ENCODE data around the gene TSPAN18. TPM values are rescaled to one million over a fixed set of nuclear protein-coding genes. Genes with fewer than 3 reads are reported as not detected.

The TSPAN18 gene
- total and polyA plus RNA-seq, 2 experiments from 2014 or later, result 6.0 to 10.6 TPM

DNA sequence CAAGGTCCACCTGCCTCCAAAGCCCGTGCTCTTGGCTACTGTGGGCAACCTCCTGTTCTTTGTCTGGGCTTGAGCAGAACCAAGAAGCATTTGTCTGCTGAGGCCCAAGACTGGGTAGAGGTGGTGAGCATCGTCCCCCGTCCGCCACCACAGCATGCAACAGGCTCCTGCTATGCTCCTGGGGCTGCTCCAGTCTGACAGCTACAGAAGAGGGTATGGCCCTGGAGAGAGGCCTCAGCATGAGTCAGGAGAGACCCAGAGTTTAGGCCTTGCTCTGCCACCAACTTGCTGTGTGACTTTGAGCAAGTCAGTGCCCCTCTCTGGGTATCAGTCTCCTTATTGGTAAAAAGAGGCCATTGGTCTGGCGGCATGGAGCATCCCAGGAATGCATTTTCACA lies 132.8 kb downstream of the TSPAN18 start:
- Histone ChIP-seq H4K20me1 (replicated peaks; ENCODE audit: insufficient read depth) (no peaks in the 10 kb centered on the region), H3K79me2 (replicated peaks; ENCODE audit: insufficient read depth) (no peaks in the 10 kb centered on the region), H2AFZ (no peak overlapping the region), H3K36me3 (ENCODE audit: insufficient read depth) (no peaks in the 10 kb centered on the region), H3K9me2 (ENCODE audit: insufficient read depth) (no peaks in the 10 kb centered on the region), H3K4me1 (ENCODE audit: insufficient read depth) (peaks cover 25% of the 10 kb centered on the region), H3F3A (replicated peaks; ENCODE audit: low read depth) (no peaks in the 10 kb centered on the region), H3K4me3 (no peak overlapping the region), H3K4me2 (peak overlapping the region; percentile 50; the same call in 1 of the 2 replicates), H3K27me3 (ENCODE audit: insufficient read depth) (no peaks in the 10 kb centered on the region), H3K27ac (ENCODE audit: low read depth) (peak overlapping the region; percentile 50; the same call in 1 of the 2 replicates)
- peaks cover 10% of the 10 kb centered on the region for H3K27me3 Mint-ChIP-seq (ENCODE audit: insufficient read depth, low read depth, poor library complexity)
- no peak overlapping the region for H3K4me3 Mint-ChIP-seq
- H3K27ac Mint-ChIP-seq, result peak overlapping the region; percentile 42; the same call in 1 of the 2 replicates
- no peaks in the 10 kb centered on the region for H3K9me3 Mint-ChIP-seq
- DNase-seq (ENCODE audit: low spot score), result no peak
- no peaks in the 10 kb centered on the region; the same call in 2 of the 3 replicates for H3K36me3 Mint-ChIP-seq (ENCODE audit: low read depth)
- H3K4me1 Mint-ChIP-seq, result peaks cover 62% of the 10 kb centered on the region
- no peak for TF ChIP-seq POLR2AphosphoS5 (IDR thresholded peaks at IDR 0.05; ENCODE audit: low read depth)
- TF ChIP-seq NANOG (IDR thresholded peaks at IDR 0.05; ENCODE audit: borderline replicate concordance), result no peak
- TF ChIP-seq STAT1 (IDR thresholded peaks at IDR 0.05; ENCODE audit: unreplicated experiment), result no peak
- TF ChIP-seq, protein P1, sequence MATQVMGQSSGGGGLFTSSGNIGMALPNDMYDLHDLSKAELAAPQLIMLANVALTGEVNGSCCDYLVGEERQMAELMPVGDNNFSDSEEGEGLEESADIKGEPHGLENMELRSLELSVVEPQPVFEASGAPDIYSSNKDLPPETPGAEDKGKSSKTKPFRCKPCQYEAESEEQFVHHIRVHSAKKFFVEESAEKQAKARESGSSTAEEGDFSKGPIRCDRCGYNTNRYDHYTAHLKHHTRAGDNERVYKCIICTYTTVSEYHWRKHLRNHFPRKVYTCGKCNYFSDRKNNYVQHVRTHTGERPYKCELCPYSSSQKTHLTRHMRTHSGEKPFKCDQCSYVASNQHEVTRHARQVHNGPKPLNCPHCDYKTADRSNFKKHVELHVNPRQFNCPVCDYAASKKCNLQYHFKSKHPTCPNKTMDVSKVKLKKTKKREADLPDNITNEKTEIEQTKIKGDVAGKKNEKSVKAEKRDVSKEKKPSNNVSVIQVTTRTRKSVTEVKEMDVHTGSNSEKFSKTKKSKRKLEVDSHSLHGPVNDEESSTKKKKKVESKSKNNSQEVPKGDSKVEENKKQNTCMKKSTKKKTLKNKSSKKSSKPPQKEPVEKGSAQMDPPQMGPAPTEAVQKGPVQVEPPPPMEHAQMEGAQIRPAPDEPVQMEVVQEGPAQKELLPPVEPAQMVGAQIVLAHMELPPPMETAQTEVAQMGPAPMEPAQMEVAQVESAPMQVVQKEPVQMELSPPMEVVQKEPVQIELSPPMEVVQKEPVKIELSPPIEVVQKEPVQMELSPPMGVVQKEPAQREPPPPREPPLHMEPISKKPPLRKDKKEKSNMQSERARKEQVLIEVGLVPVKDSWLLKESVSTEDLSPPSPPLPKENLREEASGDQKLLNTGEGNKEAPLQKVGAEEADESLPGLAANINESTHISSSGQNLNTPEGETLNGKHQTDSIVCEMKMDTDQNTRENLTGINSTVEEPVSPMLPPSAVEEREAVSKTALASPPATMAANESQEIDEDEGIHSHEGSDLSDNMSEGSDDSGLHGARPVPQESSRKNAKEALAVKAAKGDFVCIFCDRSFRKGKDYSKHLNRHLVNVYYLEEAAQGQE (IDR thresholded peaks at IDR 0.05; ENCODE audit: unreplicated experiment), result no peak
- no peak for TF ChIP-seq EZH2phosphoT487 (IDR thresholded peaks at IDR 0.05; ENCODE audit: unreplicated experiment)
- TF ChIP-seq ZNF114 (CRISPR knock-in tag; IDR thresholded peaks at IDR 0.05), result no peak
- TF ChIP-seq, protein P2, sequence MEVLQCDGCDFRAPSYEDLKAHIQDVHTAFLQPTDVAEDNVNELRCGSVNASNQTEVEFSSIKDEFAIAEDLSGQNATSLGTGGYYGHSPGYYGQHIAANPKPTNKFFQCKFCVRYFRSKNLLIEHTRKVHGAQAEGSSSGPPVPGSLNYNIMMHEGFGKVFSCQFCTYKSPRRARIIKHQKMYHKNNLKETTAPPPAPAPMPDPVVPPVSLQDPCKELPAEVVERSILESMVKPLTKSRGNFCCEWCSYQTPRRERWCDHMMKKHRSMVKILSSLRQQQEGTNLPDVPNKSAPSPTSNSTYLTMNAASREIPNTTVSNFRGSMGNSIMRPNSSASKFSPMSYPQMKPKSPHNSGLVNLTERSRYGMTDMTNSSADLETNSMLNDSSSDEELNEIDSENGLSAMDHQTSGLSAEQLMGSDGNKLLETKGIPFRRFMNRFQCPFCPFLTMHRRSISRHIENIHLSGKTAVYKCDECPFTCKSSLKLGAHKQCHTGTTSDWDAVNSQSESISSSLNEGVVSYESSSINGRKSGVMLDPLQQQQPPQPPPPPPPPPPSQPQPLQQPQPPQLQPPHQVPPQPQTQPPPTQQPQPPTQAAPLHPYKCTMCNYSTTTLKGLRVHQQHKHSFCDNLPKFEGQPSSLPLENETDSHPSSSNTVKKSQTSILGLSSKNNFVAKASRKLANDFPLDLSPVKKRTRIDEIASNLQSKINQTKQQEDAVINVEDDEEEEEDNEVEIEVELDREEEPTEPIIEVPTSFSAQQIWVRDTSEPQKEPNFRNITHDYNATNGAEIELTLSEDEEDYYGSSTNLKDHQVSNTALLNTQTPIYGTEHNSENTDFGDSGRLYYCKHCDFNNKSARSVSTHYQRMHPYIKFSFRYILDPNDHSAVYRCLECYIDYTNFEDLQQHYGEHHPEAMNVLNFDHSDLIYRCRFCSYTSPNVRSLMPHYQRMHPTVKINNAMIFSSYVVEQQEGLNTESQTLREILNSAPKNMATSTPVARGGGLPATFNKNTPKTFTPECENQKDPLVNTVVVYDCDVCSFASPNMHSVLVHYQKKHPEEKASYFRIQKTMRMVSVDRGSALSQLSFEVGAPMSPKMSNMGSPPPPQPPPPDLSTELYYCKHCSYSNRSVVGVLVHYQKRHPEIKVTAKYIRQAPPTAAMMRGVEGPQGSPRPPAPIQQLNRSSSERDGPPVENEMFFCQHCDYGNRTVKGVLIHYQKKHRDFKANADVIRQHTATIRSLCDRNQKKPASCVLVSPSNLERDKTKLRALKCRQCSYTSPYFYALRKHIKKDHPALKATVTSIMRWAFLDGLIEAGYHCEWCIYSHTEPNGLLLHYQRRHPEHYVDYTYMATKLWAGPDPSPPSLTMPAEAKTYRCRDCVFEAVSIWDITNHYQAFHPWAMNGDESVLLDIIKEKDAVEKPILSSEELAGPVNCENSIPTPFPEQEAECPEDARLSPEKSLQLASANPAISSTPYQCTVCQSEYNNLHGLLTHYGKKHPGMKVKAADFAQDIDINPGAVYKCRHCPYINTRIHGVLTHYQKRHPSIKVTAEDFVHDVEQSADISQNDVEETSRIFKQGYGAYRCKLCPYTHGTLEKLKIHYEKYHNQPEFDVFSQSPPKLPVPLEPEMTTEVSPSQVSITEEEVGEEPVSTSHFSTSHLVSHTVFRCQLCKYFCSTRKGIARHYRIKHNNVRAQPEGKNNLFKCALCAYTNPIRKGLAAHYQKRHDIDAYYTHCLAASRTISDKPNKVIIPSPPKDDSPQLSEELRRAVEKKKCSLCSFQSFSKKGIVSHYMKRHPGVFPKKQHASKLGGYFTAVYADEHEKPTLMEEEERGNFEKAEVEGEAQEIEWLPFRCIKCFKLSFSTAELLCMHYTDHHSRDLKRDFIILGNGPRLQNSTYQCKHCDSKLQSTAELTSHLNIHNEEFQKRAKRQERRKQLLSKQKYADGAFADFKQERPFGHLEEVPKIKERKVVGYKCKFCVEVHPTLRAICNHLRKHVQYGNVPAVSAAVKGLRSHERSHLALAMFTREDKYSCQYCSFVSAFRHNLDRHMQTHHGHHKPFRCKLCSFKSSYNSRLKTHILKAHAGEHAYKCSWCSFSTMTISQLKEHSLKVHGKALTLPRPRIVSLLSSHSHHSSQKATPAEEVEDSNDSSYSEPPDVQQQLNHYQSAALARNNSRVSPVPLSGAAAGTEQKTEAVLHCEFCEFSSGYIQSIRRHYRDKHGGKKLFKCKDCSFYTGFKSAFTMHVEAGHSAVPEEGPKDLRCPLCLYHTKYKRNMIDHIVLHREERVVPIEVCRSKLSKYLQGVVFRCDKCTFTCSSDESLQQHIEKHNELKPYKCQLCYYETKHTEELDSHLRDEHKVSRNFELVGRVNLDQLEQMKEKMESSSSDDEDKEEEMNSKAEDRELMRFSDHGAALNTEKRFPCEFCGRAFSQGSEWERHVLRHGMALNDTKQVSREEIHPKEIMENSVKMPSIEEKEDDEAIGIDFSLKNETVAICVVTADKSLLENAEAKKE (CRISPR knock-in tag; IDR thresholded peaks at IDR 0.05), result no peak
- TF ChIP-seq, protein P3, sequence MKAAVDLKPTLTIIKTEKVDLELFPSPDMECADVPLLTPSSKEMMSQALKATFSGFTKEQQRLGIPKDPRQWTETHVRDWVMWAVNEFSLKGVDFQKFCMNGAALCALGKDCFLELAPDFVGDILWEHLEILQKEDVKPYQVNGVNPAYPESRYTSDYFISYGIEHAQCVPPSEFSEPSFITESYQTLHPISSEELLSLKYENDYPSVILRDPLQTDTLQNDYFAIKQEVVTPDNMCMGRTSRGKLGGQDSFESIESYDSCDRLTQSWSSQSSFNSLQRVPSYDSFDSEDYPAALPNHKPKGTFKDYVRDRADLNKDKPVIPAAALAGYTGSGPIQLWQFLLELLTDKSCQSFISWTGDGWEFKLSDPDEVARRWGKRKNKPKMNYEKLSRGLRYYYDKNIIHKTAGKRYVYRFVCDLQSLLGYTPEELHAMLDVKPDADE (IDR thresholded peaks at IDR 0.05), result no peak
- TF ChIP-seq JUNB (IDR thresholded peaks at IDR 0.05; ENCODE audit: unreplicated experiment), result no peak
- TF ChIP-seq ZNF331 (CRISPR knock-in tag; IDR thresholded peaks at IDR 0.05; ENCODE audit: low read depth), result no peak
- TF ChIP-seq, protein P4, sequence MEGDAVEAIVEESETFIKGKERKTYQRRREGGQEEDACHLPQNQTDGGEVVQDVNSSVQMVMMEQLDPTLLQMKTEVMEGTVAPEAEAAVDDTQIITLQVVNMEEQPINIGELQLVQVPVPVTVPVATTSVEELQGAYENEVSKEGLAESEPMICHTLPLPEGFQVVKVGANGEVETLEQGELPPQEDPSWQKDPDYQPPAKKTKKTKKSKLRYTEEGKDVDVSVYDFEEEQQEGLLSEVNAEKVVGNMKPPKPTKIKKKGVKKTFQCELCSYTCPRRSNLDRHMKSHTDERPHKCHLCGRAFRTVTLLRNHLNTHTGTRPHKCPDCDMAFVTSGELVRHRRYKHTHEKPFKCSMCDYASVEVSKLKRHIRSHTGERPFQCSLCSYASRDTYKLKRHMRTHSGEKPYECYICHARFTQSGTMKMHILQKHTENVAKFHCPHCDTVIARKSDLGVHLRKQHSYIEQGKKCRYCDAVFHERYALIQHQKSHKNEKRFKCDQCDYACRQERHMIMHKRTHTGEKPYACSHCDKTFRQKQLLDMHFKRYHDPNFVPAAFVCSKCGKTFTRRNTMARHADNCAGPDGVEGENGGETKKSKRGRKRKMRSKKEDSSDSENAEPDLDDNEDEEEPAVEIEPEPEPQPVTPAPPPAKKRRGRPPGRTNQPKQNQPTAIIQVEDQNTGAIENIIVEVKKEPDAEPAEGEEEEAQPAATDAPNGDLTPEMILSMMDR (conservative IDR thresholded peaks at IDR 0.05; ENCODE audit: low read depth in 2 of 2), result no peak
- TF ChIP-seq EZH2 (IDR thresholded peaks at IDR 0.05; ENCODE audit: low read depth, unreplicated experiment), result no peak
- no peak for TF ChIP-seq CREB1 (CRISPR knock-in tag; IDR thresholded peaks at IDR 0.05; ENCODE audit: low read depth)
- no peak for ATAC-seq

All from GM23338 (cell line).